GM21390 (cell line): ENCODE measurements around the gene SLC25A47.
A peak's percentile ranks its signal among the peaks of the same experiment; 100 is the strongest.
"Not testable (repeated sequence)": the region's sequence is repeated elsewhere in the genome, so short reads cannot be mapped to it uniquely, and the experiment has no call there.

Experiments used
- ATAC-seq: cut with Tn5 transposase; IDR thresholded peaks from one replicate; pipeline ENCODE4 v1.9.1; 2021; ENCODE audit not compliant: unreplicated experiment

The SLC25A47 gene

GRCh38 chr14:100289916-100290606 lies 33.1 kb upstream of the SLC25A47 start:
- no peak for ATAC-seq

- ATAC-seq = no peak
Measured at GRCh38 chr14:100290607-100291304, 32.4 kb upstream of the SLC25A47 start.

GRCh38 chr14:100291305-100292075 lies 31.6 kb upstream of the SLC25A47 start:
- no peak for ATAC-seq

GRCh38 chr14:100292301-100292775 lies 30.8 kb upstream of the SLC25A47 start:
- ATAC-seq = no peak

- no peak for ATAC-seq
Measured at GRCh38 chr14:100292776-100293461, 30.2 kb upstream of the SLC25A47 start.

GRCh38 chr14:100293497-100294212 lies 29.5 kb upstream of the SLC25A47 start:
- ATAC-seq = no peak

- no peak for ATAC-seq
Measured at GRCh38 chr14:100294213-100294962, 28.8 kb upstream of the SLC25A47 start.

GRCh38 chr14:100294963-100295330 lies 28.2 kb upstream of the SLC25A47 start:
- no peak for ATAC-seq

- no peak for ATAC-seq
Measured at GRCh38 chr14:100295376-100296105, 27.6 kb upstream of the SLC25A47 start.

GRCh38 chr14:100296106-100296651 lies 27.0 kb upstream of the SLC25A47 start:
- no peak for ATAC-seq

- not testable (repeated sequence) for ATAC-seq
Measured at GRCh38 chr14:100296729-100297128, 26.4 kb upstream of the SLC25A47 start.

GRCh38 chr14:100297320-100298300 lies 25.5 kb upstream of the SLC25A47 start:
- ATAC-seq = peak; percentile 91

GRCh38 chr14:100298551-100299237 lies 24.4 kb upstream of the SLC25A47 start:
- no peak for ATAC-seq

- no peak for ATAC-seq
Measured at GRCh38 chr14:100299238-100299560, 23.9 kb upstream of the SLC25A47 start.

- ATAC-seq = no peak
Measured at GRCh38 chr14:100302616-100303015, 20.5 kb upstream of the SLC25A47 start.

GRCh38 chr14:100303179-100303578 lies 20.0 kb upstream of the SLC25A47 start:
- ATAC-seq = no peak

- no peak for ATAC-seq
Measured at GRCh38 chr14:100303925-100304324, 19.2 kb upstream of the SLC25A47 start.
